Measurements from ENCODE around the gene PDE1C. TPM values are rescaled to one million over a fixed set of nuclear protein-coding genes. Genes with fewer than 3 reads are reported as not detected.

Gene PDE1C
- total RNA-seq: 9.3 and 11.1 TPM in 2 replicates

DNA sequence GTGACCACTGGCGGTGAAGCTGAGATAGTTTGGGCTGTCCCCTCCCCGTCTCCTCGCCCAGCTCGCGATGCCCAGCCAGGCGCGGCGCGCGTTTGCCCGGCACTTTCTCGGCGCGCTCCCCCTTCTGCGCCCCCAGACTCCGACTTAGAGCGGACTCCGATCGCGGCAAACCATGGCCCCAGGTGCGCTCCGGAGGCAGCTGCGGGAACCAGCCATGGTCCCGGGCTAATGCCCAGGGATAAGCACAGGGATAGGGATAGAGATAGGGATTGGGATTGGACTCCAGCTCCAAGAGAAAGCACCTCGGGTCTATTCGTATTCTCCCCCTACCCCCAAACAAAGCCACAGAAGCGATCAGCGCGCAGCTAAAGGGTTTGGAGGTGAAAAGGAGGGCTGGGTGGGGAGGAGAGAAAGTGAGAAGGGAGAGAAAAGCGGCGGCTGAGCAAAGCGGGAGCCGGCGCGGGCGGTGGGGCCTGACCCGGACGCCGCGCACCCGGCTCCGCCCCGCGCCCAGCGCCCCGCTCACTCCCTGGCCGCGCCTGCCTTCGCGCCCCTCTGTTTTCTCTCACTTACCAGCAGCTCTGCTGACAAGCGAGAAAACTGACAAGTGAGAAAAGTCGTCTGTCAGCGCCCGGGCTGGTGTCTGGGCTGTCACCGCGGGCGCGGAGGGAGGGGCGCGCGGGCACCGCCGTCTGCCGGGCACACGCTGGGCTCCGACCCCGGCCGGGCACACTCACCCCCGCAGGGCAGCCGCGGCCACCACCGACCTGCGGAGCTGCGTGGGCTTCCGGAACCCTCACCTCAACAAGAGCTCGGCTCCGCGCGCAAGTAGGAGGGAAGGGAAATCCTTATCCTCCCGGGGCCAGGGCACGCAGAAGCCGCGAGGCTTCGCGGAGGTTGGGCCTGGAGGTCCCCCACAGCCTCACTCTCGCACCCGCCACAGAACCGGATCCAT lies at the start of gene PDE1C:
TSS of gene PDE1C (minus strand) at position 2 of the 955 bp plus-strand sequence.

